Measurements from ENCODE around the gene ARHGEF37.

- no peak for TF ChIP-seq HDGF (IDR thresholded peaks at IDR 0.05; ENCODE audit: borderline replicate concordance)
- no peak for TF ChIP-seq ZNF384 (IDR thresholded peaks at IDR 0.05)
- TF ChIP-seq CTBP1 (IDR thresholded peaks at IDR 0.05; ENCODE audit: borderline replicate concordance), result no peak
- no peak for TF ChIP-seq ELF4 (IDR thresholded peaks at IDR 0.05)
These were observed 2.1 kb downstream of the ARHGEF37 start for GRCh38 chr5:149583394-149583793.
